ENCODE measurements around the gene PTPRN2. TPM values are rescaled to one million over a fixed set of nuclear protein-coding genes. Genes with fewer than 3 reads are reported as not detected.

Gene PTPRN2
- total and polyA plus RNA-seq, 2 of the 8 experiments (the other 6 are each of a cell fraction or from before 2014, with no cell fraction given), result 2.6 to 4.5 TPM

GRCh38 chr7:158601090-158601489, 13.5 kb upstream of the PTPRN2 start:
- FAIRE-seq (no peak), DNase-seq (ENCODE audit: low read depth in 1 of 2, low spot score in 2 of 2) (no peak)
- no peaks in the 10 kb centered on the region for H3K27me3 ChIP-seq (replicated peaks in 1 of 4; ENCODE audit: control insufficient read depth in 3 of 4, extremely low read depth in 1 of 4, insufficient read depth in 3 of 4, low read length in 3 of 4)
- H3K18ac ChIP-seq (ENCODE audit: extremely low read depth, low read length), result no peak overlapping the region
- no peak overlapping the region for H2BK15ac ChIP-seq (ENCODE audit: low read length)
- H4K8ac ChIP-seq (ENCODE audit: extremely low read depth, insufficient read depth, low read length), result no peak overlapping the region
- H2AK5ac ChIP-seq (ENCODE audit: low read depth, low read length), result no peak overlapping the region
- H3K36me3 ChIP-seq (ENCODE audit: control insufficient read depth in 2 of 4, insufficient read depth in 4 of 4, low read length in 3 of 4), result peaks cover 0 to 3% (median under 1%) of the 10 kb centered on the region in 4 experiments; a peak in 4 of 8 replicates
- no peak overlapping the region for H3K23ac ChIP-seq (ENCODE audit: insufficient read length)
- H3K4ac ChIP-seq (replicated peaks; ENCODE audit: insufficient read length, low read depth, low read length), result no peak overlapping the region
- ChIA-PET POLR2A (ENCODE audit: partially characterized antibody) (interaction anchor here (2.3 kb wide), 1 partner anchor 12 kb away, joined by 5 read pairs; no protein-coding TSS in a partner anchor), CTCF (ENCODE audit: partially characterized antibody) (no interaction called here)
- peaks cover 0 to 2% (median 0%) of the 10 kb centered on the region in 4 experiments; a peak in 1 of 7 replicates for H3K4me1 ChIP-seq (replicated peaks in 1 of 4; ENCODE audit: control insufficient read depth in 3 of 4, insufficient read depth in 4 of 4, low read length in 3 of 4)
- no peak overlapping the region for H2BK20ac ChIP-seq (ENCODE audit: low read length)
- H4K20me1 ChIP-seq (replicated peaks in 1 of 2; ENCODE audit: control insufficient read depth in 1 of 2, insufficient read depth in 2 of 2, low read length in 2 of 2), result no peaks in the 10 kb centered on the region
- H3K9me3 ChIP-seq (ENCODE audit: insufficient read depth in 2 of 2, low read depth in 1 of 2, low read length in 1 of 2), result no peaks in the 10 kb centered on the region
- H2BK120ac ChIP-seq (replicated peaks; ENCODE audit: low read depth, low read length), result no peak overlapping the region
- no peaks in the 10 kb centered on the region for H3K79me2 ChIP-seq (ENCODE audit: control insufficient read depth in 1 of 2, insufficient read depth in 2 of 2, low read length in 2 of 2)
- H2AFZ ChIP-seq (ENCODE audit: low read length), result no peak overlapping the region
- H3K79me1 ChIP-seq (ENCODE audit: low read depth, low read length), result no peaks in the 10 kb centered on the region
- no peak overlapping the region for H3K4me2 ChIP-seq (ENCODE audit: insufficient read depth in 1 of 2, low read depth in 2 of 2, low read length in 2 of 2)
- no peak overlapping the region for H3K56ac ChIP-seq (replicated peaks; ENCODE audit: insufficient read length, low read depth, low read length)
- H3K27ac ChIP-seq (ENCODE audit: low read depth, low read length), result no peak overlapping the region
- TF ChIP-seq NRF1 (IDR thresholded peaks at IDR 0.05; ENCODE audit: low read depth, low read length), result no peak
- TF ChIP-seq SAP30 (IDR thresholded peaks at IDR 0.05; ENCODE audit: insufficient read depth, insufficient replicate concordance, low read length), result no peak
- TF ChIP-seq TCF12 (IDR thresholded peaks at IDR 0.05; ENCODE audit: low read depth, low read length), result no peak
- 85% methylated on average over 1 of the region's 1 CpG; no CpG with 5 or more reads in 1 of the 2 experiments for WGBS, 2 experiments (ENCODE audit: extremely low coverage in 1 of 2, insufficient coverage in 1 of 2, insufficient read length in 1 of 2, insufficient replicate concordance in 2 of 2, low coverage in 1 of 2, low lambda C conversion rate in 2 of 2, missing lambda C conversion rate in 1 of 2)
- H2BK12ac ChIP-seq (ENCODE audit: low read depth, low read length), result no peak overlapping the region
- no peak overlapping the region for H4K91ac ChIP-seq (replicated peaks; ENCODE audit: insufficient read length, low read length)
- H3K4me3 ChIP-seq (ENCODE audit: extremely low read depth in 1 of 4, insufficient read depth in 2 of 4, low read depth in 3 of 4, low read length in 4 of 4), result no peak overlapping the region
- H4K5ac ChIP-seq (ENCODE audit: insufficient read length, low read depth, low read length), result no peak overlapping the region
- no peak overlapping the region for H2BK5ac ChIP-seq (ENCODE audit: low read depth, low read length)
- H3K14ac ChIP-seq (ENCODE audit: insufficient read length), result no peak overlapping the region
- no peak overlapping the region for H3K9ac ChIP-seq (replicated peaks in 1 of 4; ENCODE audit: extremely low read depth in 1 of 4, low read depth in 3 of 4, low read length in 3 of 4)
- H3K23me2 ChIP-seq (ENCODE audit: low read depth, low read length), result no peaks in the 10 kb centered on the region

Measured in H1 (cell line).